ENCODE results near the gene CBR4.

The CBR4 gene

DNA sequence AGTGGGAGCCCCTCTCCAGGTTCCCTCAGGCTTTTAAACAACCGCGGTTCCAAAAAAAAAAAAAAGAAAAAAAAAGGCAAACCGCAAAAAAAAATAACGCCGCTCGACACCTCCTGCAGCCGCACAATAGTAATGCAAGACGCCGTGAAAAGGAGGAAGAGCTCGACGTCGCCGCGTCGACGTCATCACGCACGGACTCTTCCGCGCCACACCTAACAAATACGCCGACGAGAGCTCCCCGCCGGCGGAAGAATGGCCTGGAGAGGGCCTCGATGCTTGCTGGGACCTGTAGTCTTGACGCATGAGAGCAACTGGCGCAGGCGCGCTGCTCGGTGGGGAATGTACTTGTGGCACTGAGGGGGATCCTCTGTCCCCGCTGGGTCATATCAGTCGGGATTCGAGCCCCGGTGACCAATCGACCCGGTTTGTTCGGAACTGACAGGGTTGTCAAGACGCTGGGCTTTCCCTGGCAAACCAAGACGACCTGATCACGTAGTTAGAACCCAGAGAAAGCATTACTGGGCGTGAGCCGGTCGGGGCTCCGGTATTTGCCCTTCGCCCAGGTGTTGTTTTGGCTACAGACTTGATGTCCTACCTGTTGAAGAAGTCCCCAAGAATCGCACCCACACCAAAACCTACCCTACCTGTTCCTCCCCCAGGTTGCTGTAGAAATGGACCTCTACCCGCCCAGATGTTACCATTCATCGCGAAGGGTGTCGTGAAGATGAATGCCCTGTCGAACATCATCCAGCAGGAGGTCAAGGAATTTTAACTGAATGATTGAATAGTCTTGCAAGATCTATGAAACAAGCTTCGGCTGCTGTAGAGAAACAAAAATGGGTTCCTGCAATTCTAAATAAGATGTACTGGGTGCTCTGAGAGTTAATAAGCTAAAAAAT, at the start of gene CBR4:
Gene CBR4, minus strand, starts transcription at position 131 of the 899 bp plus-strand sequence. CDS start 166 bp downstream, outside the sequence.
- peak; percentile 91 for DNase-seq (ENCODE audit: extremely low spot score)
- CTCF ChIA-PET = interaction anchor here (0.6 to 3.0 kb wide), 27 partner anchors 8 to 603 kb away, joined by 3 to 15 read pairs (median 3); no protein-coding TSS in a partner anchor
- POLR2A ChIA-PET = interaction anchor here (0.5 to 0.9 kb wide), 13 partner anchors 9 to 857 kb away, joined by 3 to 7 read pairs (median 3); no protein-coding TSS in a partner anchor
- TF ChIP-seq, protein P1, sequence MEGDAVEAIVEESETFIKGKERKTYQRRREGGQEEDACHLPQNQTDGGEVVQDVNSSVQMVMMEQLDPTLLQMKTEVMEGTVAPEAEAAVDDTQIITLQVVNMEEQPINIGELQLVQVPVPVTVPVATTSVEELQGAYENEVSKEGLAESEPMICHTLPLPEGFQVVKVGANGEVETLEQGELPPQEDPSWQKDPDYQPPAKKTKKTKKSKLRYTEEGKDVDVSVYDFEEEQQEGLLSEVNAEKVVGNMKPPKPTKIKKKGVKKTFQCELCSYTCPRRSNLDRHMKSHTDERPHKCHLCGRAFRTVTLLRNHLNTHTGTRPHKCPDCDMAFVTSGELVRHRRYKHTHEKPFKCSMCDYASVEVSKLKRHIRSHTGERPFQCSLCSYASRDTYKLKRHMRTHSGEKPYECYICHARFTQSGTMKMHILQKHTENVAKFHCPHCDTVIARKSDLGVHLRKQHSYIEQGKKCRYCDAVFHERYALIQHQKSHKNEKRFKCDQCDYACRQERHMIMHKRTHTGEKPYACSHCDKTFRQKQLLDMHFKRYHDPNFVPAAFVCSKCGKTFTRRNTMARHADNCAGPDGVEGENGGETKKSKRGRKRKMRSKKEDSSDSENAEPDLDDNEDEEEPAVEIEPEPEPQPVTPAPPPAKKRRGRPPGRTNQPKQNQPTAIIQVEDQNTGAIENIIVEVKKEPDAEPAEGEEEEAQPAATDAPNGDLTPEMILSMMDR (IDR thresholded peaks at IDR 0.05; ENCODE audit: control extremely low read depth, extremely low read depth, low read depth, missing control alignments) = peak; percentile 3

DNA sequence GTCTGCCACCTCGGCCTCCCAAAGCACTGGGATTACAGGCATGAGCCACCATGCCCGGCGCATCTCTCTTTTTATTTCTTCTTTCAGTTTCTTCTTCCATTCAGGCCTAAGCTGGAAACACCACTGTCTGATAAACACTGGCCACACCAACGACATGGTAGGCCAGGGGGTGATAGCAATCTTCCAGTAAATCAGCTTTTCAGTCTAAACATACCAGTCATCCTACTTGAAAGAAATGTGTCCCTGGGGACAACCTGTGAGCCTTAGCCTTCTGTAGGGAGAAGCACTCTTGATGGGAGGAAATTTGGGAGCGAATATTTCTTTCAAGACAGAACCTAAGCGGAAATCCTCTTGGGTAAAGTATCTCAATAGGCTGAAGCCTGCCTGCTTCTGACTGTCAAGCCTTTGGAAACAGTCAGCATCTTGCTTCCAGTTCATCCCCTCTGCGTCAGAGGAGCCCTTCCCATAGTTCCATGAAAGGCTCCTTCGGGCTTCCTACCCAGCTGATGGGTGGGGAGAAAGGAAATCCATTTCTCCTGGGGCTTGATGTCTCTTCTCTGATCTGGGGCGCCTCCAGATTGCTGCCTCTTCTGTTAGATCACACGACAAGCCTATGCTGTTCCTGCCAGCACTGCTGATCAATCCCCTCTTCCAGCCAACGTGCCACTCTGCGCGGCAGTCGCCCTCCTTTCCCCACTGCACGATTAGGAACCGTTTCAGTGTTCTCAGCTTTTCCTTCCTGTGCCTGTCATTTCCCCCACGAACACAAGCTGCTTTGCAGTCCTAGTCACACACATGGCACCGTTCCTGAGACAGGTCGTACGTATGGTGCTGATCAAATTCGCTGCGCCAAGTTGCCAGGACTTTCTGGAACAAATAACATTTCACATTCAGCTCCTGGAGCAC, 49.5 kb upstream of the CBR4 start:
- ChIA-PET POLR2A (interaction anchor here (0.5 kb wide), 1 partner anchor 15 kb away, joined by 6 read pairs; no protein-coding TSS in a partner anchor), CTCF (interaction anchor here (0.7 to 1.2 kb wide), 3 partner anchors 9 to 22 kb away, joined by 3 read pairs; no protein-coding TSS in a partner anchor)
- no peak for DNase-seq (ENCODE audit: extremely low spot score)
- TF ChIP-seq, protein P1 (IDR thresholded peaks at IDR 0.05; ENCODE audit: control extremely low read depth, extremely low read depth, low read depth, missing control alignments) = no peak

GRCh38 chr4:169058312-169058711, 48.3 kb upstream of the CBR4 start:
- CTCF ChIA-PET = interaction anchor here (0.7 to 0.9 kb wide), 2 partner anchors 11 to 39 kb away, joined by 3 to 4 read pairs; no protein-coding TSS in a partner anchor
- POLR2A ChIA-PET = interaction anchor here (0.6 kb wide), 1 partner anchor 64 kb away, joined by 4 read pairs; no protein-coding TSS in a partner anchor
- no peak for DNase-seq (ENCODE audit: extremely low spot score)
- TF ChIP-seq, protein P1 (IDR thresholded peaks at IDR 0.05; ENCODE audit: control extremely low read depth, extremely low read depth, low read depth, missing control alignments) = no peak

DNA sequence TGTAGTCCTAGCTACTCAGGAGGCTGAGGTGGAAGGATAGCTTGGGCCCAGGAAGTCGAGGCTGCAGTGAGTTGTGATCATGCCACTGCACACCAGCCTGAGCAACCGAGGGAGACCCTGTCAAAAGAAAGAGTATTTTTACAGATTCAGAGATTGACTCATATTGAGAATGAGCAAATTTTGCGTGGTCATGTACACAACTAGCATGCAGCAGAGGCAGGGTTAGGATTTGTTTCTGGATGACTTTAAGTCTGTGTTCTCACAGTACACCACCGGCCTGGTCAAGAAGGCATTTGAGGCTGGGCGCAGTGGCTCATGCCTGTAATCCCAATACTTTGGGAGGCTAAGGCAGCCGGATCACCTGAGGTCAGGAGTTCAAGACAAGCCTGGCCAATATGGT, 44.8 kb upstream of the CBR4 start:
- ChIA-PET POLR2A (no interaction called here), CTCF (interaction anchor here (0.8 to 2.3 kb wide), 2 partner anchors 14 to 431 kb away, joined by 3 to 11 read pairs; no protein-coding TSS in a partner anchor)
- peak; percentile 32 for DNase-seq (ENCODE audit: extremely low spot score)
- TF ChIP-seq, protein P1 (IDR thresholded peaks at IDR 0.05; ENCODE audit: control extremely low read depth, extremely low read depth, low read depth, missing control alignments) = no peak

DNA sequence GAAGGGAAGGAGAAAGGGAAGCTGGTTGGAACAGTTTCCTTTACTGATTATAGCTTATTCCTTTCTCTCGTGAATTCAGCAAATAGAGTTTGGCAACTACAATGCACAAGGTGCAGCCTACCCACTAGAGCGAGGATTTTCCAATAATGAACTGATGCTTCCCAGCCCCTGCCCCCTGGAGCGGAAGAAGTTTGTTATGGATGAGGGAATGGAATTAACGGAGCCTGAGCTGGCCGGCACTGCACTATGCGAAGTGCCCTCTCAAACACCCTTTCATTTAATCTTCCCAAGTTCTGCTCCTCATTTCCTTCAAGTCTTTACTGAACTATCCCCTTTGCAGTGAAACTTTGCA, 42.5 kb upstream of the CBR4 start:
- CTCF ChIA-PET = interaction anchor here (0.8 to 1.7 kb wide), 3 partner anchors 9 to 16 kb away, joined by 3 to 4 read pairs (median 4); no protein-coding TSS in a partner anchor
- no peak for DNase-seq (ENCODE audit: extremely low spot score)
- POLR2A ChIA-PET = no interaction called here
- TF ChIP-seq, protein P1 (IDR thresholded peaks at IDR 0.05; ENCODE audit: control extremely low read depth, extremely low read depth, low read depth, missing control alignments) = no peak
